ENCODE results near the gene SYNGAP1.

SYNGAP1 gene

DNA sequence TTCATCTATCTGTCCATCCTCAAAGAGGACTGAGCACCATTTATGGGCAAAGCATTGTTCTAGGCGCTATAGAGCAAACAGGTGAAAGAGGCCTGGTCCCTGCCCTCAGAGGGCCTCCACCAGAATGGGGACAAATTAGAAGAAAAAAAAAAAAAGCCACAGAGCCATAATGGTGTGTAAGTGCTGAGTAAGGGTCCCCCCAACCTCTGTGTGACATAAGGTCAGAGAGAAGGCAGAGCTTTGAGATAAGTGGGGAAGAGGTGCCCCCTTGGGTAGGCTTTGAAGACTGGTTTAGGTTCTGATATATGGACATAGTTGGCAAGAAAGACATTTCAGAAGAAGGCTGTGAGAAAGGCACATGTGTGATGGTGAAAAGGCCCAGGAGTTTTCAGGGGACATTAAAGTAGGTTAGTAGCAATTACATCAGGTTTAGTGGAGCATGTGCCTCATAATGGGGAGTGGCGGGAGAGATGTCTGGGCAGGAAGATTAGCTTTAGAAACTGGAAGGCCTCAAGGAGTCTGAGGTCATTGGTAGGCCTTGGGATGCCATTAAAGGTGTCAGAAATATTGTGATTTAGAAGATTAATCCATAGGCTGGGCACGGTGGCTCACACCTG is 19.2 kb downstream of the SYNGAP1 start:
- no peak for DNase-seq (ENCODE audit: low read depth in 2 of 2)

DNA sequence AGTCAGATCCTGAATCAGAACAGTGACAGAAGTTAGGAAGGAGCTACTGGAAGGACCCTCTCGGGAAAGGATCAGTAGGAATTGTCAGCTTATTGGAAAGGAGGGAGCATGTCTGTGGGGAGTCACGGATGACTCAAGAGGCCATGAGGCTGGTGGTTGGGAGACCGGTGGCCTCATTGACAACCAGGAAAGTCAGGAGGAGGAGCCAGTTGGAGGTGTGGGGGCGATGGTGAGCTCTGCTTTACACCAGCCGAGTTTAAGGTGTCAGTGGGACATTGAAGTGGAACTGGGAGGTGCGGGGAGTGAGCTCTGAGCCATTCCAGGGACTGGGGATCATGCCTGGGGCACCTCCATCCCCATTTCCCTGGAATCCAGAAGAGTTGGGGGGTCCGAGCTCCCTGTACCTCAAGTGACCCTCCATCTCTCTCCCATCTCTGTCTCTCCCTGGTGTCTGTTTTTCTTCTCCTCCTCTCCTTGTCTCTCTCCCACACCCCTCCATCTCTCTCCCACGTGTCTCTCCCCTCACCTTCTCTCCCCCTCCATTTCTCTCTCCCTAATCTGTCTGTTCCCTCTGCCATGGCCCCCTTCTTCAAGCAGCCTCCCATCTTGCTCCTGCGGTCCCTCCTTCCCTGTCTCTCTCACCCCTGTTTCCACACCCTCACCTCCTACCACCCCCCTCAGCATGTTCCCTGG is 20.2 kb downstream of the SYNGAP1 start:
- no peak for DNase-seq (ENCODE audit: low read depth in 2 of 2)

DNA sequence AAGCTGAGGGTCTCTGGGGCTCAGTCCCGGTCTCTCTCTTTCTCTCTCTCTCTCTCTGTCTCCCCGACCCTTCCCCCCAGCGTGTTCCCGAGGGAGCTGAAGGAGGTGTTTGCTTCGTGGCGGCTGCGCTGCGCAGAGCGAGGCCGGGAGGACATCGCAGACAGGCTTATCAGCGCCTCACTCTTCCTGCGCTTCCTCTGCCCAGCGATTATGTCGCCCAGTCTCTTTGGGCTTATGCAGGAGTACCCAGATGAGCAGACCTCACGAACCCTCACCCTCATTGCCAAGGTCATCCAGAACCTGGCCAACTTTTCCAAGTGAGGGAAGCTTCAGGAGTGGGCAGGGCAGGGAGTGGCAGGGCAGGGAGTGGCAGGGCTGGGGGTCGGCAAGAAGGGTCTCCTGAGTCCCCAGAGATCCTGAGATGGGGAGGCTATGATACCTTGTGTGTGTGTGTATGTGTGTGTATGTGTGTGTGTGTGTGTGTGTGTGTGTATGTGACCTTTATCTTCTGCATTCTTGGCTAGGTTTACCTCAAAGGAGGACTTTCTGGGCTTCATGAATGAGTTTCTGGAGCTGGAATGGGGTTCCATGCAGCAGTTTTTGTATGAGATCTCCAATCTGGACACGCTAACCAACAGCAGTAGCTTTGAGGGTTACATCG is 20.9 kb downstream of the SYNGAP1 start:
- DNase-seq (ENCODE audit: low read depth in 2 of 2), result no peak

DNA sequence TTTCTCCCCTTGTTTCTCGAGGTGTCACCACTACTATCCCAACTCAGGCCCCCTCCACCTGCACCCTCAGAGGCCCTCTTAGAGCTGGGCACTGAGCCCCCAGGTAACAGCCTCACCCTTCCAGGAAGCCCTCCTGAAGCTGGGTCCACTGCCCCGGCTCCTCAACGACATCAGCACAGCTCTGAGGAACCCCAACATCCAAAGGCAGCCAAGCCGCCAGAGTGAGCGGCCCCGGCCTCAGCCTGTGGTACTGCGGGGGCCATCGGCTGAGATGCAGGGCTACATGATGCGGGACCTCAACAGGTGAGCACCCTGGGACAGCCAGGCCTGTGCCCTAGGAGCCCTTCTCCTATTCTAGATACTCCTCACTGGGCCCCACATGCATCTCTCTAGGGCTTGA is 21.6 kb downstream of the SYNGAP1 start:
- DNase-seq (ENCODE audit: low read depth in 2 of 2), result no peak

DNA sequence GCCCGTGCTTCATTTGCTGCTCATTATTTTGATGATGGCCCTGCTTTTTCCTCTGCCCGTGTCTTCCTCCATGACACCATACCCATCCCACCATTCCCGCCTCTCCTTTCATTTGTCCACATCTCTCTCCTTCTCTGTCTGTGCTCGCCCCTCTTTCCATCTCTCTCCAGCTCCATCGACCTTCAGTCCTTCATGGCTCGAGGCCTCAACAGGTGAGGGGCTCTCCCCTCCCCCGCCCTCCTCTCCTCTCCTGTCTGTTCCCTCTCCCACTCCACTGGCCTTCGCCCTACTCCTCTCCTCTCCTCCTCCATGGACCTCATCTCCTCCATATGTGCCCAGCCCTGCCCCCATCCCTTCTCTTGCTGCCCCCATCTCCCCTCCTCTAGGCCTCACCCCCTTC is 22.4 kb downstream of the SYNGAP1 start:
- no peak for DNase-seq (ENCODE audit: low read depth in 2 of 2)

DNA sequence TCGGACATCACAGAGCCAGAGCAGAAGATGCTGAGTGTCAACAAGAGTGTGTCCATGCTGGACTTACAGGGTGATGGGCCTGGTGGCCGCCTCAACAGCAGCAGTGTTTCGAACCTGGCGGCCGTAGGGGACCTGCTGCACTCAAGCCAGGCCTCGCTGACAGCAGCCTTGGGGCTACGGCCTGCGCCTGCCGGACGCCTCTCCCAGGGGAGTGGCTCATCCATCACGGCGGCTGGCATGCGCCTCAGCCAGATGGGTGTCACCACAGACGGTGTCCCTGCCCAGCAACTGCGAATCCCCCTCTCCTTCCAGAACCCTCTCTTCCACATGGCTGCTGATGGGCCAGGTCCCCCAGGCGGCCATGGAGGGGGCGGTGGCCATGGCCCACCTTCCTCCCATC is 23.2 kb downstream of the SYNGAP1 start:
- no peak for DNase-seq (ENCODE audit: low read depth in 2 of 2)

DNA sequence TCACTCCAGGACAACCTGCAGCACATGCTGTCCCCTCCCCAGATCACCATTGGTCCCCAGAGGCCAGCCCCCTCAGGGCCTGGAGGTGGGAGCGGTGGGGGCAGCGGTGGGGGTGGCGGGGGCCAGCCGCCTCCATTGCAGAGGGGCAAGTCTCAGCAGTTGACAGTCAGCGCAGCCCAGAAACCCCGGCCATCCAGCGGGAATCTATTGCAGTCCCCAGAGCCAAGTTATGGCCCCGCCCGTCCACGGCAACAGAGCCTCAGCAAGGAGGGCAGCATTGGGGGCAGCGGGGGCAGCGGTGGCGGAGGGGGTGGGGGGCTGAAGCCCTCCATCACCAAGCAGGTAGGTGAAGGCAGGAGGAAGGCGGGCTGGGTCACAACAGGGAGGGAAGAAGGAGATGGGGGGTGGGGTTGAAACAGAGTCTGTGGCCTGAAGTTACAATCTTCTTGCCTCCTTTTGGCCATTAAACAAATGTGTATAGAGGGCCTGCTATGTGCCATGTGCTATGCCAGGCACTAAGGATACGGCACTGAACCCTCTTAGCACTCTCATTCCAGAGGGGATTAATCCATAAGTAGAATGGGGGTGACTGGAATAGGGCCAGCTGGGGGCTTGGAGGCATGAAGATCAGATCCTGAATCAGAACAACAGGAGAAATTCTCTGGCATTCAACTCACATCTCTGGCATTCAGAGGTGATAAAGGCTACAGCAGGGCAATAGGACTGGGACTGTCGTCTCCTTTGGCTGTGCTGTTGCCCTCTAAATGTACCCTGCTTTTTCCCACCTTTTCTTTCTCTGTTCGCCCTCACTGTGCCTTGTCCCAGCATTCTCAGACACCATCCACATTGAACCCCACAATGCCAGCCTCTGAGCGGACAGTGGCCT is 24.0 kb downstream of the SYNGAP1 start:
- no peak for DNase-seq (ENCODE audit: low read depth in 2 of 2)

DNA sequence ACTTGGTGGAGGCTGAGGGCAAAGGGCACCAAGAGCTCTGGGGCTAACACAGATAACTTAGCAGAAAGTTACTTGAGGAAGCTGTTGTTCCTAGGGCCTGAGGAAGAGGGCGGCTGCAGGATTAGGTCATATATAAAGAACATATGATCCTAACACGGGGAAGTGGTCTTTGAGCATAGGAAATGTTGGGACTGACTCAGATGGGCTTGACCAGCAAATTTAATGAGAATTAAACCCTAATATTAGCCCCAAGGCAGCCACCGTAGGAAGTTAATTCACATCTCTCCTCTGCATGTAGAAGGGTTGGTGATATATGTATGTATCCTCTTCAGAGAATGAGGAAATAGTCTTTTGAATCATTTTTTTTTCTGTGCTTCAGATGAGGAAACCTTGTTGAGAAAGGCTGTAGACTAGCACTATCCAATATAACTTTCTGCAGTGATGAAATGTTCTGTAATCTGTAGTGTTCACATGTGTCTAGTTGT is 25.3 kb downstream of the SYNGAP1 start:
- DNase-seq (ENCODE audit: low read depth in 2 of 2), result no peak

DNA sequence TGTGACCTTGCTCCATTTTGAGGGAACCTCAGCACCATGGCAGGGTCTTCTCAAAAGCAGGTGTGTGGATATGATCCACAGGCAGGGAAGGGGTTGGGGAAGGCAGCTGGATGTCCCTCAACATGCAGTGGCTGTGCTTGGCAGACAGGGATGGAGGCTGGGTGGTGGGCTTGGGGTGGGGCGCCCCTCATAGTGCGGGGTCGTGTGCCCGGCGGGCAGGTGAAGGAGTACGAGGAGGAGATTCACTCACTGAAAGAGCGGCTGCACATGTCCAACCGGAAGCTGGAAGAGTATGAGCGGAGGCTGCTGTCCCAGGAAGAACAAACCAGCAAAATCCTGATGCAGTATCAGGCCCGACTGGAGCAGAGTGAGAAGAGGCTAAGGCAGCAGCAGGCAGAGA is 26.5 kb downstream of the SYNGAP1 start:
- DNase-seq (ENCODE audit: low read depth in 2 of 2), result no peak

DNA sequence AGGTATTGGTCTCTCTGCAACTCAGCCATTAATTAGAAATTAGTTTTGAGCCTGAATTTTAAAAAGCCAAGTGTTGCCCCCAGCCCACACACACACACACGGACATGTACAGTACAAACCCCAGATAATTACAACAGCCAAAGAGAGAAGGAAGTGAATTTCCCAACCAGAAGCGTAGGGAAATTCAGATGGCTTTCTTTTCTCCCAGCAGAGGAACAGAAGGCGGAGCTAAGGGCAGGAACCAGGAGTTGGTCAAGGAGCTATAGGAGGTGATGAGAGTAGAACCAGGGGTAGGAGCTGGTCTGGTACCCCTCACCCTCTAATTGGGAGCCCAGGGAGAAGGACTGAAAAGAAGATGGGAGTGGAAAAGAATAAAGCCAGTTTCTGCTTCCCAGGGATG is 30.6 kb downstream of the SYNGAP1 start:
- DNase-seq (ENCODE audit: low read depth in 2 of 2), result no peak

DNA sequence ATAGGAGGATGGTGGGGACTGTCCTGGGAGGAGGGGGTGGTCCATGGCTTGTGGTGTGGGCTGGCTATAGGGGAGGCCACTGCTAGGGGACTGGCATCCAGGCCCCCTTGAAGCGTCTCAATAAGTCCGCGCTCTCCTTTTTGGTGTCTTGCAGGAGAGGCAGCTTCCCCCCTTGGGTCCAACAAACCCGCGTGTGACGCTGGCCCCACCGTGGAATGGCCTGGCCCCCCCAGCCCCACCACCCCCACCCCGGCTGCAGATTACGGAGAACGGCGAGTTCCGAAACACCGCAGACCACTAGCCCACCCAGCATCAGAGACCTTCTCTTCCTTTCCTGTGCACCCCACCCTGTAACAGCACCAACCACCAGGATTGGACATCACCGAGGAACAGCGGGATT is 31.7 kb downstream of the SYNGAP1 start:
- no peak for DNase-seq (ENCODE audit: low read depth in 2 of 2)

DNA sequence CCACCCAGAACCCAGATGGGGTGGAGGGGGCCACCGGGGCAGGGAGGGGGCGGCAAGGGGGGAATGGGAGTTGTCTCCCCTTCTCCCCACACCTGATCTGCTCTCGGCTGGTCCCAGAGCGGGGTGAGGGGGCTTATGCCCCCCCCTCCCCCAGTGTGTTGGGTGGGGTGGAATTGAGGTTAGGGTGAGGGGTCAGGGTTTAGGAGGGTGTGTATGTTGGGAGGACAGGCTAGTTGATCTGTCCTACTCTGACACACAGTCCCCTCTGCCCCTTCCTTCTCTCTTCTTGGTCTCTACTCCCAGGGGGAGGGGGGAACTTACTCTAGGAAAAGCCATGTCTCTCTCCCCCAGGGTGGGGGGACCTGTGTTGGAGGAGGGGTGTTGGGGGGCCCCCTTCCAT is 32.6 kb downstream of the SYNGAP1 start:
- DNase-seq (ENCODE audit: low read depth in 2 of 2), result no peak

DNA sequence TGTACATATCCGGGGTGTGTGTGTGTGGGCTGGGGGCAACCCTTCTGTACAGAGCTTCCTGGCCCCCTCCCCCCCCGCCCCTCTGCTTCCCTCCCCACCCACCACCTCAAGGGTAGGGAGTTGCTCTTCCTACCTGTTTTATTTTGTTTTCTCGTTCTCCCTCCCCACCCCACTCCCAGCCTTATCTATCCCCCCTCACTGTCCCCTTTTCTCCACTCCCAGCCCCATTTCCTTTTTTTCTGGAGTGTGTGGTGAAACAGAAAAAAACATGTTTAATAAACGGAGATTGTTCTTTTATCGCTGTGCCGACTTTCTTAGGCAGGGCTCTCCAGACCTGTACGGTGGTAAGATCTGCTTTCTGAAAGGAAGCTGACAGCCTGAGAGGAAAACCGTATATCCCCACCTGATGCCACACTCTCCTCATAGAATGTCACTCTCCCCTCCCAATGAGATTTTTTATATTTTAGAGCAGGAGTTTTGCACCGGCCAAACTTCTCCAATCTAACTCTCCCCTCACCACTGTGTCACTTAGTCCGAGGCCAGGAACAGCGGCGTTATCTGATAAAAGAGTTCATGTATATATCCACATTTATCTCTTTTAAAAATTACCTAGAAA is 33.6 kb downstream of the SYNGAP1 start:
- DNase-seq (ENCODE audit: low read depth in 2 of 2), result no peak

DNA sequence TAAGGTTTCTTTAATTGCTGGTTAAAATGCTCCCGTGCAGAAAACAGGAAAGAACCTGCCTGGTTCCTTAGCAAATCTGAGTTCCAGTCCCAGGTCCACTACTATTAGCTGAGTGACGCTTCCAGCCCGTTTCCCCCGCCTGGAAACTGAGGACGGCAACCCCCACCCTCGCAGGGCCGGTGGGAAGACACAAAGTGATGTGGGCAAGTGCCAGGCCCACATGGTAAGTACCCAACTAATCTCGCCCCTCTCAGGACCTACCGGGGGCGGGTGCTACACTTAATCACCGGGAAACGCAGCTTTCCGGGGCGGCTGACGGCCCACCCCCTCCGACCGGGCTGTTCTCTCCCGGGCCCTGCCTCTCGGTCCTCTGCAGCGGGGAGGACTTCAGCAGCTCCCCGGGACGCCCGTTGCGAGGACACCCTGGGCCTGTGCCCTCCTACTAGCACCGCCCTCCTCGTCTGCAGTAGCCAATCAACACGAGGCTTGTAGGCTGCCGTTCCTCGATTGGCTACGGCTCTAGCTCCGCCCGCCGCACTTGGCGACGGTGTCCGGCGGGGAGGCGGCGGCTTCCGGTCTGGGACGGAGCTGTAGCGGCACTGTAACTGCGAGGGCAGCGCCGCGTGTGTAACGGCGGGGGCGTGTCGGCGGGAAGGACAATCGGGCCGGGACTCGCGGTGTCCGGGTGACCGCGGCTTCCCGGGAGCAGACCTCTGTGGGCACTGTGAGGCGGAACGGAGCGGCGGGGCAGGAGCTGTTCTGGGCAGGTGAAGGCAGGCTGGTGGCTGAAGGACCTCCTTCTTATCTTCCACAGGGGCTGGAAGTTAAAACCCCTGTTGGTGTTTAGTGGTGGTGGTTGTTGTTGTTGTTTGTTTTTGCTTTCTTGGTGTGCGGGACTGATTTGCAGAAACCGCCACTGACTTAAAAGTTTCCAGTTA is 34.4 kb downstream of the SYNGAP1 start, which contains the start of gene ZBTB9:
Gene ZBTB9, plus strand, starts transcription at position 568 of the 938 bp plus-strand sequence. CDS start 525 bp downstream, outside the sequence.
- DNase-seq (ENCODE audit: low read depth in 2 of 2), result peak; percentile 86 to 88

DNA sequence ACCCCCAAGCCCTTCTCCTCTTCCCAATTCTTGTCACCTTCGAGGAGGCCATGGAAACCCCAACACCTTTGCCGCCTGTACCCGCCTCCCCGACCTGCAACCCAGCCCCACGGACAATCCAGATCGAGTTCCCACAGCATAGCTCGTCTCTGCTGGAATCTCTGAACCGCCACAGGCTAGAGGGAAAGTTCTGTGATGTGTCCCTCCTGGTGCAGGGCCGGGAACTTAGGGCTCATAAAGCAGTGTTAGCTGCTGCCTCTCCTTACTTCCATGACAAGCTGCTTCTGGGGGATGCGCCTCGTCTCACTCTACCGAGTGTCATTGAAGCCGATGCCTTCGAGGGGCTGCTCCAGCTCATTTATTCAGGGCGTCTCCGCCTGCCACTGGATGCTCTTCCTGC is 35.2 kb downstream of the SYNGAP1 start:
- DNase-seq (ENCODE audit: low read depth in 2 of 2), result no peak

DNA sequence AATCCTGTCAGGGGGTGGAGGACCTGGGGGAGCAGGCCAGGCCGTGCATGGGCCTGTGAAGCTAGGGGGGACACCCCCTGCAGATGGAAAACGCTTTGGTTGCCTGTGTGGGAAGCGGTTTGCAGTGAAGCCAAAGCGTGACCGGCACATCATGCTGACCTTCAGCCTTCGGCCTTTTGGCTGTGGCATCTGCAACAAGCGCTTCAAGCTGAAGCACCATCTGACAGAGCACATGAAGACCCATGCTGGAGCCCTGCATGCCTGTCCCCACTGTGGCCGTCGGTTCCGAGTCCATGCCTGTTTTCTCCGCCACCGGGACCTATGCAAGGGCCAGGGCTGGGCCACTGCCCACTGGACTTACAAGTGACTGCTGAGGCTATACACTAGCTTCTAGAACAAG is 36.3 kb downstream of the SYNGAP1 start:
- DNase-seq (ENCODE audit: low read depth in 2 of 2), result no peak

DNA sequence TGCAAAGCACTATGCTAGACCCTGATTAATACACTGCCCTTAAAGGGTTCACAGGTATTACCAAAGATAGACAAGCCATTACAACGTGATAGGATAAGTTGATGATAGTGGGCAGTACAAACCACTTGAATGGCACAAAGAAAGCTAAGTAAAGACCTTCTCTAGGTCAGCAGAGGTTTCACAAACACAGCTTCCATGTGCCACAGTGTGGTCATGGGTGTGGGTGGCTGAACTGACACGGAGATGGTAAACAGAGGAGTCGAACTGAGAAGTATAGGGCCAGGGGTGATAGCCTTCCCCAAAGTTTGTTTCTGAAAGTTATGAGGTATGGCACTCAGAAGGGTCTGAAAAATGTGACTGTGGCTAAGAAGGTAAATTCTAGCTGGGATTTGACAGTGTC is 38.8 kb downstream of the SYNGAP1 start:
- no peak for DNase-seq (ENCODE audit: low read depth in 2 of 2)

DNA sequence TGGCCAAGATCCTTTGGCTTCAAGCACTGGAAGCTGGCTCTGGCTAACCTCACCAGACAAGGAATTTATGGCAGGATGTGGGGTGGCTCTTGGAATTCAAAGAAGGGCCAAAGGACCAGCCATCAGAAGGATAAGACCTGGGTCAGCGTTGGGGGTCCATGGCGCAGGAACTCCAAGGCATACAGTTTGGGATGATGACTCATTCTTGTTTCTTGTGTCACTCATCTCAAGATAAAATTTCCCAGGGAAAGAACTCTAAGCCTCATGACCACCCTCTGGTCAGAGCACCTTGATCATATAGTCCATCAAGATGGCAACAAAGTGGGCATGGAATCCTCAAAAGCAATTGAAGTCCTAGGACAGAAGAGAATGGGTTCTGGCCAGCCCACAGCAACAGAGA is 39.4 kb downstream of the SYNGAP1 start:
- DNase-seq (ENCODE audit: low read depth in 2 of 2), result no peak

DNA sequence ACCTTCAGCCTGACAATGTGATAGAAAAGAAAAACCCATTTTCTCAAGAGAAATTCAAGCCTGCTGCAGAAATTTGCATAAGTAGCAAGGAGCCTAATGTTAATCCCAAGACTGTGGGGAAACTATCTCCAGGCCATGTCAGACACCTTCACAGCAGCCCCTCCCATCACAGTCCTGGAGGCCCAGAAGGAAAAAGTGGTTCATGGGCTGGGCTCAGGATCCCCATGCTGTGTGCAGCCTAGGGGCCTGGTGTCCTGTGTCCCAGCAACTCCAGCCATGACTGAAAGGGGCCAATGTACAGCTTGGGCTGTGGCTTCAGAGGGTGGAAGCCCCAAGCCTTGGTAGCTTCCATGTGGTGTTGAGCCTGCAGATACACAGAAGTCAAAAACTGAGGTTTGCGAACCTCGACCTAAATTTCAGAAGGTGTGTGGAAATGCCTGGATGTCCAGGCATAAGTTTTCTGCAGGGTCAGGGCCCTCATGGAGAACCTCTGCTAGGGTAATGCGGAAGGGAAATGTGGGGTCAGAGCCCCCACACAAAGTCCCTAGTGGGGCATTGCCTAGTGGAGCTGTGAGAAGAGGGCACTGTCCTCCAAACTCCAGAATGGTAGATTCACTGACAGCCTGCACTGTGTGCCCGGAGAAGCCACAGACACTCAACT is 46.3 kb downstream of the SYNGAP1 start:
- DNase-seq (ENCODE audit: low read depth in 2 of 2), result no peak

DNA sequence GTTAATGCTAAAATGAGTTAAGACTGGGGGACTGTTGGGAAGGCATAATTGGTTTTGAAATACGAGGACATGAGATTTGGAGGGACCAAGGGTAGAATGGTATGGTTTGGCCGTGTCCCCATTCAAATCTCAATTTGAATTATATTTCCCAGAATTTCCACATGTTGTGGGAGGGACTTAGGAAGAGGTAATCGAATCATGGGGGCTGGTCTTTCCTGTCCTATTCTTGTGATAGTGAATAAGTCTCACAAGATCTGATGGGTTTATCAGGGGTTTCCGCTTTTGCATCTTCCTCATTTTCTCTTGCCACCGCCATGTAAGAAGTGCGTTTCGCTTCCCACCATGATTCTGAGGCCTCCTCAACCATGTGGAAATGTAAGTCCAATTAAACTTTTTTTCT is 47.2 kb downstream of the SYNGAP1 start:
- no peak for DNase-seq (ENCODE audit: low read depth in 2 of 2)
